Colonic mucosa (tissue), 4 donors: Measurements from ENCODE around the gene CFAP70. TPM values are rescaled to one million over a fixed set of nuclear protein-coding genes. Genes with fewer than 3 reads are reported as not detected.

Experiments
- DNase-seq: peaks from one replicate; pipeline ENCODE4 v3.0.0-alpha.2; 2020
- H3K27ac ChIP-seq: fragments of 200-600 bp; one replicate; pipeline ENCODE4 v1.8.0; 2021
- H3K27me3 ChIP-seq: fragments of 200-600 bp; one replicate; pipeline ENCODE4 v1.8.0; 2021
- H3K36me3 ChIP-seq: fragments of 200-600 bp; one replicate; pipeline ENCODE4 v1.8.0; 2021
- H3K4me1 ChIP-seq: fragments of 200-600 bp; one replicate; pipeline ENCODE4 v1.8.0; 2021; ENCODE audit warnings: mild to moderate bottlenecking
- H3K4me3 ChIP-seq: fragments of 200-600 bp; one replicate; pipeline ENCODE4 v1.8.0; 2021
- H3K9ac ChIP-seq, 2 donors: one replicate each; pipeline ENCODE4 v1.7.0; 2013; ENCODE audit warnings: control low read depth in 2 of 2, low read depth in 2 of 2, low read length in 2 of 2
- H3K9me3 ChIP-seq: fragments of 200-600 bp; one replicate; pipeline ENCODE4 v1.8.0; 2021
- CTCF ChIP-seq: fragments of 200-600 bp; IDR thresholded peaks from one replicate; pipeline ENCODE4 v1.8.0; 2022; ENCODE audit warnings: antibody characterized with exemption, mild to moderate bottlenecking
- intact Hi-C: fragments of 100-400 bp; cut with DNase I; formaldehyde crosslinking; loops from one replicate; pipeline ENCODE4 v1.14.1; 2022
- total RNA-seq, 2 donors: library from RNA; stranded (reverse); fragmentation: NEBNext Ultra II Directional in 1 of 2; extraction: Animal tissue kit (Norgen Biotek cat#: 25700) in 1 of 2; gene quantifications; one replicate each; pipeline ENCODE4 v1.2.1, GENCODE V29; 2021
- donor health status: healthy.
- donor health status: DM: no; HTN: no; CAD: no.
- donor health status: DM: no; HTN: no; CAD: no.

Gene CFAP70
- total RNA-seq, 2 donors from 2014 or later = 0.64 to 0.72 TPM

GRCh38 chr10:73252445-73253224, 106.0 kb downstream of the CFAP70 start, which contains the start of gene MRPS16:
Gene MRPS16, minus strand, starts transcription at chr10:73252644. Its CDS starts 162 bp downstream, at chr10:73252482.
- peak; percentile 97 for DNase-seq
- Histone ChIP-seq H3K4me3 (peak within 1 kb of the TSS; percentile 89), H3K9ac (peak within 1 kb of the TSS; percentile 82 to 98), H3K27me3 (no peaks in the 10 kb centered on the region), H3K27ac (peak within 1 kb of the TSS; percentile 83), H3K9me3 (no peaks in the 10 kb centered on the region), H3K4me1 (peaks cover 8% of the 10 kb centered on the region), H3K36me3 (no peaks in the 10 kb centered on the region)
- TF ChIP-seq CTCF = no peak
- intact Hi-C loops = loop anchor here (10.0 kb wide), 1 partner anchor 242 kb away; the partner anchor contains the start of gene PPP3CB

DNA sequence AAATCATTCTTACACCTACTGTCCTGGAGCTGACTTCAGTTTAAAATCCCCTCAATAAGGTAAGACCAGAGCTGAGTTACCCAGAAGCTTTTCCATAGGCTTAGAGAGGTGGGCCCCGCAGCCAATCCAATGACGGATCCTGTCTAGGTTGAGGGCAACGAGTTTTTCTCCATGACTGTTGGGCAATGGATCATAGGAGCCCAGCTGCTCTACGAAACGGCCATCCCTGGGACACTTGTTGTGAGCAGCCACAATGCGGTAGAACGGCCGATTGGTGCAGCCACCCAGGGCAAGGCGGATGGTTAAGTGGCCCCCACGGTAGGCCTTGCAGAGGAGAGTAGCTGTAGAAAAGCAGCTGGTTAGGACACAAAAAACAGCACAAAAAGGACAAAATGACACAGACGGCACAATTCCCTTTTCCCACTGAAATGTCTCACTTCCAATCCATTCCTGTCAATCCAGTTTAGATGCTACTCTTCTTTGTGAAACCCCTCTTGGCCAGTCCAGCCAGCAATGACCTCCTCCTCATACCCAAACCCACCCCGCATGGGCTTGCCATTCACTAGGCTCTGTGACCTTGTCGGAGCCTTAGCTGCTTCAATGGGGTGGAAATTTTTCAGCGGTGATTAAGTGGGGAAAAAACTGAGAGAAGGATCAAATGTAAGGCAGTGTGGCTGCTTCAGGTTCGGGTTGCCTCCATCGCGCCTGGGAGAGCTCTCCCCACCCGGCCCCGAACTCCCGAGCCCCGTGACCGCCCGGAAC, 106.8 kb downstream of the CFAP70 start:
- Histone ChIP-seq H3K4me3 (peak overlapping the region; percentile 89), H3K9ac (peak overlapping the region; percentile 82 to 98), H3K36me3 (no peaks in the 10 kb centered on the region), H3K9me3 (no peaks in the 10 kb centered on the region), H3K27me3 (no peaks in the 10 kb centered on the region), H3K27ac (peak overlapping the region; percentile 83), H3K4me1 (peaks cover 8% of the 10 kb centered on the region)
- intact Hi-C loops = loop anchor here (10.0 kb wide), 1 partner anchor 243 kb away; the partner anchor contains the start of gene PPP3CB
- peak; percentile 22 for DNase-seq
- TF ChIP-seq CTCF = no peak

DNA sequence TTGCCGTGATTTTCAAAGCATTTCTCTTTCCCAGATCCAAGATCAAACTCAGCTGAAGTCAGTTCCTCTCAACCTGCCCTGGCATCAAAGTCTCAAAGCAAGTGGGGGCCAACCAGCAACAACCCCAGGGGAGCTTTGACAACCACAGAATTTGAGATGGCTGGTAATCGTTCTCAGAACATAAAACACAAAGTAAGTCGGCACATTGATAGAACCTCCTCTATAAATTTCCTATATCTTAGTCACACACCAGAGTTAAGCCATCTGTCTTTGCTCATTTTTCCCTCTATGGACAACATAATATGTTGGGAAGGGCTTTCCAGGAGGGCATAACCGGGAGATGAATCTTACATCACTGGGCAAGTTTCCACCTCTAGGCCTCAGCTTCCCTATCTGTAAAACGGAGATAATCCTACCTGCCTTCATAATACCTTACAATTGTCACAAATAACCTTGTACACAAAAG, 110.4 kb downstream of the CFAP70 start:
- Histone ChIP-seq H3K27me3 (no peaks in the 10 kb centered on the region), H3K9me3 (no peaks in the 10 kb centered on the region), H3K27ac (no peak overlapping the region), H3K4me3 (no peak overlapping the region), H3K4me1 (peaks cover 8% of the 10 kb centered on the region), H3K9ac (no peak overlapping the region), H3K36me3 (no peaks in the 10 kb centered on the region)
- TF ChIP-seq CTCF = no peak
- DNase-seq = no peak
- intact Hi-C loops = no loop called here

DNA sequence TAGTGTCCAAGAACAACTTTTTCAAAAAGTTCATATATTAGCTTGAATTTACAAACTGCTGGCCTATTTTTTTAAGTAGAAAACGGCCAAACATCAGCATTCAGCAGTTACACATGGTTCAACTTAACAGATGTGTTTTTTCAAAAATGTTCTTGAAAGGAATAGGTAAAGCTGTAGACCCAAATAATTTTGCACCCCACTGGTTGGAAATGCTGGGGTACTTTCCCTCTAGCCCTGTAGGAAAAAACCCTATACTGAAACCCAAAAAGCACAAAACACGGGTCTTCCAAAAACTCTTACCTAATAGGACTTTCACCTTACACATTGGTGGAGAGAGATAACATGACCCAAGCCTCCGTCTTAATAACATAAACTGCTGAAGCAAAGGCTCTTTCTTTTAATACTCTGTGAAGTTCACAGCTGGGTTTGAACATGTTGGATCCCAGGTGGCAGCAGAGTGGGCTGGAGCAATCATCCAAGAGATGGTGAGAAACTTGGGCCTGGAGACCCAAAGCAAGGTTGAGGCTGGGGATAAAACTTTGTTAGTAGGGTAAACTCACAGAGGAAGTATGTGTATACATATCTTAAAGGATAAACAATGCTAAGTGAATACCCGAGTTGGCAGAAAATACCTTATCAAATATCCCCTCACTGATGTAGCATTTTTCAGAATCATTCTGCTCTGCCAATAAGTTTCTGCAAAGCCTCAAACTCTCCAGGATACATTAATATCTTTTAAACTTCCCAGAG, 111.0 kb downstream of the CFAP70 start:
- intact Hi-C loops = no loop called here

More for the DNA sequence above, 111.0 kb downstream of the CFAP70 start:
- no peaks in the 10 kb centered on the region for H3K9me3 ChIP-seq
- no peaks in the 10 kb centered on the region for H3K36me3 ChIP-seq
- DNase-seq = no peak
- H3K27me3 ChIP-seq = no peaks in the 10 kb centered on the region
- peak overlapping the region; percentile 80 to 81 for H3K9ac ChIP-seq
- peak overlapping the region; percentile 85 for H3K4me3 ChIP-seq
- TF ChIP-seq CTCF = no peak
- peak overlapping the region; percentile 78 for H3K27ac ChIP-seq
- peaks cover 8% of the 10 kb centered on the region for H3K4me1 ChIP-seq
